Left renal cortex interstitium (tissue), 4 donors: ENCODE measurements around the gene ZNF599. TPM values are rescaled to one million over a fixed set of nuclear protein-coding genes. Genes with fewer than 3 reads are reported as not detected.

Experiments
- DNase-seq, 4 donors: peaks; one replicate each; pipeline ENCODE4 v3.0.0-alpha.2; 2013; ENCODE audit warnings: low read depth in 4 of 4, low spot score in 2 of 4, missing footprints in 1 of 4
- polyA plus RNA-seq, 4 donors: library from polyadenylated mRNA; unstranded; fragments of 120-200 nt; gene quantifications; one replicate each; pipeline ENCODE4 v1.2.1, GENCODE V29; 2013; ENCODE audit not compliant: insufficient read length in 4 of 4

The ZNF599 gene
- polyA plus RNA-seq, 4 donors = 12.8 to 18.1 (median 16.2) TPM

- DNase-seq = no peak
These were observed 27.9 kb downstream of the ZNF599 start for GRCh38 chr19:34744896-34745690.

DNA sequence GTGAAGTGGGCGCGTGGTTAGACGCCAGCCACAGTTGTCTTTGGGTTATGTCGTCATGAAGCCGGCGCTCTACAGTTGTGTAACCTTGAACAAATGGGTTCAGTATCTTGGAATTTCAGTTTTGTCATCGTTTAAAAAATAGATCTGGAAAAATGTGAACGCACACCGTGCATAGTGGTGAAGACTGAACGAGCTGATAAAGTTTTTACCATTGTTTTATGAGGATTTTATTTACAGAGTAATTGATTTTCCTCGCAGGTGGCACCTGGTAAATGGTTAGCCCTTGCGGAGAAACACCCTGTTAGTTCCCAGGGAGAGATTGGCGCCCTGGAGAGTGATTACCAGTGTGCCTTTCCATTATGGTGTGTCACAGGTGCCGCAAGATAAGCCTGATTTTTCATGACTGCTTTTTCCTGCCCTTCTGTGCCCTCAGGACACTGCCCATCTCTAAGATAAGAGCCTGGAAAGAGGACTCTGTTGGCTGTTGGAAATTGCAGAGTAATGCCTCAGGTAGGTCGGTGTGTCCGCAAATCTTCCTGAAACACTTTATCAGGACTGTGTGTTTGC, 38.4 kb downstream of the ZNF599 start:
- DNase-seq = peak in 2 of 4 donors; percentile 34 to 54

GRCh38 chr19:34733746-34734536, 39.1 kb downstream of the ZNF599 start, which contains the start of gene ZNF181:
Gene ZNF181 (plus strand): TSS chr19:34734243. CDS start chr19:34735038, 795 bp downstream.
- peak; percentile 80 to 94 (median 87) for DNase-seq

DNA sequence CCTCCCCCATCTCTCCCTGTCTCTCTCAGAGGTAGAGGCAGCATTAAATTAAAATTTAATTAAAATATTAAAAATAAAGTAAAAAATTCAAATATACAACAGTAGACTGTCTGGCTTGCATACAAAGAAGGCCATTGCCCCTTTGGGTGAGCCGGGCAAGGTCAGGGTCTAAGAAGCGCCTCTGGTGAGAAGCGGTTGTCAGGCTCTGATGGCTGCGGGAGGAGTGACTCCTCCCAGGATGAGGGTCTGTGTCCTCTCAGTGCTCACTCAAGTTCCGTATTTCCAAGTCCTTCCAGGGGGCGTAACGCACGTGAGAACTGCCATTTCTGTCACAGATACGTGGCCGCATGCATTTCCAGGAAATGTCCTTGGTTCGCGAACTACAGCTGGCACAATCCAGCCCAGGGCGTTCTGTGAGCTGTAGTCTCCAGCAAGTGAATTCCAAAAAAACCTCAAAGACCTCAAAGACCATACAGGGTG, 39.7 kb downstream of the ZNF599 start:
- peak in 2 of 4 donors; percentile 65 to 70 for DNase-seq

DNA sequence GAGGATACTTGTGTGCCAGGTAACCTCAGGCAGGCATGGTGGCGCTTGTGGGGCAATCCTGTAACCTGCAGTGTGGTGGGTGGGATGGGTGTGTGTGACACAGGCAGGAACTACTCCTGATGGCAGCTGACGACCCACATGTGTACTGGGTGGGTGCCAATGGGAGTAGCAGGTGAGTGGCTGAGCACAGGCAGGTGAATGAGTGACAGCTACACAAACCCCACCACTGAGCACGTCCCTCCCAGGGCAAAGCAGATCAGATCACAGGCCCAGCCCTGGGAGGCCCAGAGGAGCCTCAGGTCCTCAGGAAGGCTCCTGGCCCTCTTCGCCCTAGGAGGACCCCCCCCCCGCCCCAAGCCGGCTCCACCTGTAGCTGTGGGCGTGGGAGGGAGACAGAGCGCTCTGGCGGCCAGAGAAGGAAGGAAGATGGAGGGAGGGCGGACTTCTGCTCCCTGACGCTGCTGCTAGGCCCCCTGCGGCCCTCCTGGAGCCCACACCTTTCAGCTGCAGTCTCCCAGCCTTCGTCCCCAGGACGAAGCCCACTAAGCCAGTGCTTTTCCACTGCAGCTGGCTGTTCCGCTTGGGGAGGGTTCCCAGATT, 40.3 kb downstream of the ZNF599 start:
- no peak for DNase-seq

GRCh38 chr19:34731964-34732363, 41.1 kb downstream of the ZNF599 start:
- DNase-seq = no peak

DNA sequence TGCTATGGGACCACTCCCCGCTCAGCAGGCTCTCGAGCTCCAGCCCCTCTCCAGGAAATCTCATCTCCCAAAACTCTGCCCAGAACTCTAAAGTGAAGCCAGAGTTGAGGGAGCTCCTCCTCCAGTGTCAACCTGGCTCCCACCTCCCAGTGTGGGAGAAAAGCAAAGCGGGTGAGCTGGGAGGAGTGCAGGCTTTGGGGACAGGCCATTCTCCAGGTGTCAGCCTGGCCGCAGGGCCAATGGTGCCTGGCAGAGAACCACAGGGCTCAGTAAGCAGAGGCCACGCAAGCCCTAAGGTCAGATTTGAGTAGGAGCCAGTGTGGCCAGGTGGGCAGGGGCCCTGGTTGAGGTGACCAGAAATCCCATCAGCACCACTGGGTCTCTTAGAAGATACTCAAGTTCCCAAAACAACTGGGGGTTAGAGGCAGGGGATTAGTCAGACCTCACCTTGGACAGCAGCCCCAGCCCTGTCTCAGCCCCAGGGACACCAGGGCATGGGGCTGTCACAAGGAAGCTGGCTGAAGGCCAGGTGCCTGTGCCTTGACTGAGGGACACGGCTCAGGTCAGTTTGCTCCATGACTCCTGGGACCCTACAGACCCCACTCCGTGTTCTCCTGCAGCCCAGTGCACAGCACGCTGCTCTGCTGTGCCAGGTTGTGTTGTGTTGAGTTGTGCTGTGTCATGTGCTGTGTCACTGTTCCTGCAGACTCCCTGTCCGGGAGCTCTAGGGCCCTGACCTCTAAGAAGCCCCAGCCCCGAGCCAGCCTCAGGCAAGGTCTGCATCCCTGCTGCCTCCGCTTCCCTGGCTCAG, 41.8 kb downstream of the ZNF599 start:
- no peak for DNase-seq

GRCh38 chr19:34725400-34725799, 47.6 kb downstream of the ZNF599 start:
- DNase-seq = no peak

GRCh38 chr19:34722353-34722752, 50.7 kb downstream of the ZNF599 start:
- no peak for DNase-seq

DNA sequence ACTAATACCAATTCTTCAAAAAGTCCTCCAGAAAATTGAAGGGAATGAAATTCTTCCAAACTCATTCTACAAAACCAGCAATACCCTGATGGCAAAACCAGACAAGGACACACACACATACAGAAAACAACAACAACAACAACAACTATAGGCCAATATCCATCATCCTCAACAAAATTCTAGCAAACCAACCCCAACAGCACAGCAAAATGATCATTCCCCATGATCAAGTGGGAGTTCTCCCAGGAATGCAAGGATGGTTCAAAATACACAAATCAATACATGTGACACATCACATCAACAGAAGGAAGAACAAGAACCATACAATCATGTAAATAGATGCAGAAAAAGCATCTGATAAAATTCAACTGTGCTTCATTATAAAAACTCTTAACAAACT, 57.7 kb downstream of the ZNF599 start:
- no peak for DNase-seq

DNA sequence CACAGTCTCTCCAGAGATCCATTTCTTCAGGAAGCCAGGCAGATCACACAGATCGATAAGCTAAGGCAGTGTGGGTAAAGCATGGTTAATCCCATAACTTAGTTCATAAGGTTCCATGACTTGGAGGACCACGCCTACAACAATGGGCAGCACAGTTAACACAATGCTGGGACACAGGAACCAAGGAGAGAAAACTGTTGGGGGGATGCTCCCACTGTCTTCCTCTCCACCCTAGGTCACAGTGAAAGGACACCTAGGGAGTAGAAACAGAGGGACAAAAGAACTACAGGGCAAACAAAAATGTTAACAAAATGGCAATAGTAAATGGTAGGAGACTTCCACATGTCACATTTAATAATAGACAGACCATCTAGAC, 59.8 kb downstream of the ZNF599 start:
- DNase-seq = no peak

DNA sequence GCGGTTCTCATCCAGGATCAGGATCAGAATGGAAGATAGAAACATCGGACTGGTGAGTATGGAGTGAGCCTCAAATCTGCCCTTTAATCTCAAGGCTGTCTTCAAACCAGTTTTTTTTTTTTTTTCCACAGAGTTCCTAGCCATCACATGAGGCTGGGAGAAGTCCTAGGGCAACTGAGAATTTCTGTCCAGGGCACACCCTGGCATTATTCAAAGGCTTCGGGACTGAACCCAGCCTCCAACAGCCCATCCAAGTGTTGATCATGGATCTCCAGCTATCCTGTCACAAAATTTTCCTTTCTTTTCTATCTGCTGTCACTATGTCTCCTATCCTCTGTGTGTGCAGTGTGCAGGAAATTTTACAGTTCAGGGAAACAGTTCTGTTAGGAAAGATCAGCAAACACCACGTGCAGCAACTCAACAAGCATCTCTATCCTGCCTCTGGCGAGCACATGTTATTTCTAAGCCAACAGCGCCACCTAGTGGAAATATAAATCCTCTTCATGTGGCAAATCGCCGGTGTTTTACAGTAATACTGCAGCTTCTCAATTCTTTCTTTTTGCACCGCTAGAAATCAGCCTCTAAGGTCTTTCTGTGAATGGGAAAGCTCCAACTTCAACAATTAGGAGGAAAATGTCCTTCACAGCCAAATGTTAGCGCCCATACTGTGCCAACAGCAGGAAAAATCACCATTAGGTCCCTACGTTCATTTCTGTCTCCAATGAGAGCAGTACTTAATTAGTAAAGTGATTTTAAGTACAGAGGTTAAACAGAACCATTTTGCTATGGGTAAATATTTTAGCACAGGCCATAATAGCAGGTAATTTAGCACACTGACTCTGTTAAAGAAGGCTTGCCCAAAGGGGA, 60.4 kb downstream of the ZNF599 start:
- DNase-seq = peak in 1 of 4 donors; percentile 32

DNA sequence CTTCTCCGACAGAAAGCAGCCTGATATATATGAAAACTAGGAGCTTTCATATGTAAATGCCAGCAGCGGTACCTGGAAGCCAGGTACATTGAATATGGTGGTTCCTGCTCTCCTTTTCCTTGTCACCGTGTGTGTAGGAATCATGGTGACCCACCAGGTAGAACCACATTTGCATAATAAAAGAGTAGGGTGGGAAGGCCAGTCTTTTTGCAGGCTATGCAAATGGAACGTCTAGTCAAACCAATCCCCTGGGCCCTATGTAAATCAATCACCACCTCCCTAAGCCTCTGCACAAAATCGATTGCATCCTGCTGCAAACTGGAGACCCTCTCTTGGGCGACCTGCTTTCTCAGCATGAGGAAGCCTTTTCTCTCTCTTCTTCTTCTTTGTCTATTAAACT, 61.1 kb downstream of the ZNF599 start:
- DNase-seq = no peak

Other genes with a start within 250 kb of the ZNF599 start
- 1 to 10 TPM in 2 of 4 donors, under 1 TPM in 2; 0.69 to 2.0 (median 1.1) TPM for gene SCGB2B2, start 96.1 kb downstream of the ZNF599 start, polyA plus RNA-seq
- 10 to 100 TPM; 70.2 to 92.5 (median 77.7) TPM for gene ZNF302, start 95.5 kb downstream of the ZNF599 start, polyA plus RNA-seq
- gene ZNF181, start 39.0 kb downstream of the ZNF599 start, polyA plus RNA-seq = 10 to 100 TPM; 22.4 to 29.8 (median 25.1) TPM
- 1 to 10 TPM; 5.6 to 7.9 (median 7.2) TPM for gene ZNF30, start 153.7 kb upstream of the ZNF599 start, polyA plus RNA-seq
- gene ZNF792, start 191.0 kb upstream of the ZNF599 start, polyA plus RNA-seq = 1 to 10 TPM; 5.3 to 7.2 (median 6.1) TPM
- gene GRAMD1A, start 227.1 kb upstream of the ZNF599 start, polyA plus RNA-seq = 10 to 100 TPM; 48.1 to 87.2 (median 61.3) TPM